ENCODE measurements around the gene FAAH.

Gene FAAH

GRCh38 chr1:46379996-46380395 is 14.1 kb upstream of the FAAH start:
- no peak for TF ChIP-seq MYC (IDR thresholded peaks at IDR 0.05; ENCODE audit: low read depth, low read length)
- TF ChIP-seq MAX (IDR thresholded peaks at IDR 0.05; ENCODE audit: low read depth, low read length), result no peak
- TF ChIP-seq, protein P1, sequence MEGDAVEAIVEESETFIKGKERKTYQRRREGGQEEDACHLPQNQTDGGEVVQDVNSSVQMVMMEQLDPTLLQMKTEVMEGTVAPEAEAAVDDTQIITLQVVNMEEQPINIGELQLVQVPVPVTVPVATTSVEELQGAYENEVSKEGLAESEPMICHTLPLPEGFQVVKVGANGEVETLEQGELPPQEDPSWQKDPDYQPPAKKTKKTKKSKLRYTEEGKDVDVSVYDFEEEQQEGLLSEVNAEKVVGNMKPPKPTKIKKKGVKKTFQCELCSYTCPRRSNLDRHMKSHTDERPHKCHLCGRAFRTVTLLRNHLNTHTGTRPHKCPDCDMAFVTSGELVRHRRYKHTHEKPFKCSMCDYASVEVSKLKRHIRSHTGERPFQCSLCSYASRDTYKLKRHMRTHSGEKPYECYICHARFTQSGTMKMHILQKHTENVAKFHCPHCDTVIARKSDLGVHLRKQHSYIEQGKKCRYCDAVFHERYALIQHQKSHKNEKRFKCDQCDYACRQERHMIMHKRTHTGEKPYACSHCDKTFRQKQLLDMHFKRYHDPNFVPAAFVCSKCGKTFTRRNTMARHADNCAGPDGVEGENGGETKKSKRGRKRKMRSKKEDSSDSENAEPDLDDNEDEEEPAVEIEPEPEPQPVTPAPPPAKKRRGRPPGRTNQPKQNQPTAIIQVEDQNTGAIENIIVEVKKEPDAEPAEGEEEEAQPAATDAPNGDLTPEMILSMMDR (IDR thresholded peaks at IDR 0.05; ENCODE audit: low read depth, low read length), result no peak
- TF ChIP-seq POLR2A (IDR thresholded peaks at IDR 0.05; ENCODE audit: extremely low read depth, insufficient read length), result no peak
- DNase-seq (ENCODE audit: low read depth), result no peak

GRCh38 chr1:46380508-46380907 is 13.6 kb upstream of the FAAH start:
- no peak for DNase-seq (ENCODE audit: low read depth)
- H3K4me3 ChIP-seq (ENCODE audit: low read depth, low read length), result no peak overlapping the region
- TF ChIP-seq POLR2A (IDR thresholded peaks at IDR 0.05; ENCODE audit: extremely low read depth, insufficient read length), result no peak

More at GRCh38 chr1:46379996-46380395, 14.1 kb upstream of the FAAH start:
- no peak overlapping the region for H3K4me3 ChIP-seq (ENCODE audit: low read depth, low read length)

DNA sequence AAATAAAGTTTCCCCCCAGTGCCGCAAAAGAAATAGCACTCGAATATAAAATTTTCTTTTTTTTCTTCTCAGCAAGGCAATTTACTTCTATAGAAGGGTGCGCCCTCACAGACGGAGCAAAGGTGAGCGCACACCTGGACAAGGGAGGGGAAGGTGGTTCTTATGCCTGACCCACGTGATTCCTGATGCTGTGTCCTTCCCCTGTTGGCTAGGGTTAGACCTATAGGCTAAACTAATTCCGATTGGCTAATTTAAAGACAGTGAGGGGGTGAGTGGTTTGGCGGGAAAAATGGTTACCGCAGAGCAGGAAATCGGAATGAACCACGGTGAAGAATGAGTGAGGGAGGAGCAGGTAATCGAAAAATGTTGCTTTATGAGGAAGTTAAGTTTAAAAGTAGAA is 607 bp upstream of the FAAH start:
- H3K4me3 ChIP-seq (ENCODE audit: low read depth, low read length), result no peak overlapping the region
- DNase-seq (ENCODE audit: low read depth), result no peak
- TF ChIP-seq MYC (IDR thresholded peaks at IDR 0.05; ENCODE audit: low read depth, low read length) (no peak), POLR2A (IDR thresholded peaks at IDR 0.05; ENCODE audit: extremely low read depth, insufficient read length) (no peak), MAX (IDR thresholded peaks at IDR 0.05; ENCODE audit: low read depth, low read length) (no peak)
- TF ChIP-seq, protein P1 (IDR thresholded peaks at IDR 0.05; ENCODE audit: low read depth, low read length), result no peak

GRCh38 chr1:46394872-46395465 is 852 bp downstream of the FAAH start:
- H3K4me3 ChIP-seq (ENCODE audit: low read depth, low read length), result no peak overlapping the region
- TF ChIP-seq POLR2A (IDR thresholded peaks at IDR 0.05; ENCODE audit: extremely low read depth, insufficient read length), result no peak
- TF ChIP-seq, protein P1 (IDR thresholded peaks at IDR 0.05; ENCODE audit: low read depth, low read length), result no peak
- TF ChIP-seq MYC (IDR thresholded peaks at IDR 0.05; ENCODE audit: low read depth, low read length), result no peak
- TF ChIP-seq MAX (IDR thresholded peaks at IDR 0.05; ENCODE audit: low read depth, low read length), result no peak
- no peak for DNase-seq (ENCODE audit: low read depth)

- TF ChIP-seq MYC (IDR thresholded peaks at IDR 0.05; ENCODE audit: low read depth, low read length) (no peak), MAX (IDR thresholded peaks at IDR 0.05; ENCODE audit: low read depth, low read length) (no peak)
- TF ChIP-seq, protein P1 (IDR thresholded peaks at IDR 0.05; ENCODE audit: low read depth, low read length), result no peak
- DNase-seq (ENCODE audit: low read depth), result no peak
- no peak overlapping the region for H3K4me3 ChIP-seq (ENCODE audit: low read depth, low read length)
Measured at GRCh38 chr1:46396441-46397398, 2.6 kb downstream of the FAAH start.

DNA sequence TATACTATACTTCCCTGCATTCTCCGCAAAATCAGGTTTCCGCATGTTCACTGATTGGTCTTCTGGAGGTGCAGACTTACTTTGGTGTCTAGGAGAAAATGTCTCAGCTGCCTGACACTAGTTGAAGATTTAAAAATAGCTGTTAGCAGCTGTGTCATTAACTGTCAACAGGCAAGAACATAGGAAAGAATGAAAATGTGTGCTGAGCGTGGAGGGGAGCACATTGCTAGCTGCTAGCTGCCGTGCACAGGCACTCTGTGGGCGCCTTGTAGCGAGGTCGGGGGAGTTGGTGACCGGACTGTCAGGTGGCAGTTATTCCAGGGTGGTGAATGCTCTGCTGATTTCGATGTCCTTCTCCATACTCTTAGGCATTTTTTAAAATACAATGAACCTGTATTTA is 5.2 kb downstream of the FAAH start:
- TF ChIP-seq MYC (IDR thresholded peaks at IDR 0.05; ENCODE audit: low read depth, low read length) (no peak), MAX (IDR thresholded peaks at IDR 0.05; ENCODE audit: low read depth, low read length) (0 out of 2 replicates have a peak, but pooled peaks have one; percentile 11)
- DNase-seq (ENCODE audit: low read depth), result peak; percentile 24
- no peak overlapping the region for H3K4me3 ChIP-seq (ENCODE audit: low read depth, low read length)
